GM06990 (cell line): ENCODE results near the gene TPST1.

ENCODE experiments used
- DNase-seq: peaks from one replicate; pipeline ENCODE4 v3.0.0-alpha.2; 2011; ENCODE audit not compliant: insufficient read length; ENCODE audit errors: extremely low read depth
- H3K27me3 ChIP-seq: replicated peaks from 2 replicates; pipeline ENCODE4 v1.6.0; 2011; ENCODE audit warnings: low read length; ENCODE audit not compliant: control insufficient read depth, insufficient read depth
- H3K36me3 ChIP-seq: 2 replicates; pipeline ENCODE4 v1.5.1; 2011; ENCODE audit warnings: low read length; ENCODE audit not compliant: control insufficient read depth, insufficient read depth
- H3K4me3 ChIP-seq: replicated peaks from 2 replicates; pipeline ENCODE4 v1.5.1; 2011; ENCODE audit warnings: low read depth, mild to moderate bottlenecking, control low read depth, low read length
- TF ChIP-seq, protein P1 (sequence below): IDR thresholded peaks from 2 replicates; pipeline ENCODE4 v1.5.1; 2011; ENCODE audit warnings: low read length, control low read depth, mild to moderate bottlenecking, inconsistent platforms; ENCODE audit not compliant: insufficient read depth, poor library complexity, severe bottlenecking

The TPST1 gene

GRCh38 chr7:66333443-66333842 lies 128.3 kb downstream of the TPST1 start:
- Histone ChIP-seq H3K4me3 (no peak overlapping the region), H3K36me3 (no peaks in the 10 kb centered on the region), H3K27me3 (no peaks in the 10 kb centered on the region)
- TF ChIP-seq, protein P1, sequence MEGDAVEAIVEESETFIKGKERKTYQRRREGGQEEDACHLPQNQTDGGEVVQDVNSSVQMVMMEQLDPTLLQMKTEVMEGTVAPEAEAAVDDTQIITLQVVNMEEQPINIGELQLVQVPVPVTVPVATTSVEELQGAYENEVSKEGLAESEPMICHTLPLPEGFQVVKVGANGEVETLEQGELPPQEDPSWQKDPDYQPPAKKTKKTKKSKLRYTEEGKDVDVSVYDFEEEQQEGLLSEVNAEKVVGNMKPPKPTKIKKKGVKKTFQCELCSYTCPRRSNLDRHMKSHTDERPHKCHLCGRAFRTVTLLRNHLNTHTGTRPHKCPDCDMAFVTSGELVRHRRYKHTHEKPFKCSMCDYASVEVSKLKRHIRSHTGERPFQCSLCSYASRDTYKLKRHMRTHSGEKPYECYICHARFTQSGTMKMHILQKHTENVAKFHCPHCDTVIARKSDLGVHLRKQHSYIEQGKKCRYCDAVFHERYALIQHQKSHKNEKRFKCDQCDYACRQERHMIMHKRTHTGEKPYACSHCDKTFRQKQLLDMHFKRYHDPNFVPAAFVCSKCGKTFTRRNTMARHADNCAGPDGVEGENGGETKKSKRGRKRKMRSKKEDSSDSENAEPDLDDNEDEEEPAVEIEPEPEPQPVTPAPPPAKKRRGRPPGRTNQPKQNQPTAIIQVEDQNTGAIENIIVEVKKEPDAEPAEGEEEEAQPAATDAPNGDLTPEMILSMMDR = no peak
- DNase-seq = no peak

GRCh38 chr7:66335318-66335717 lies 130.2 kb downstream of the TPST1 start:
- Histone ChIP-seq H3K4me3 (no peak overlapping the region), H3K36me3 (no peaks in the 10 kb centered on the region), H3K27me3 (no peaks in the 10 kb centered on the region)
- no peak for DNase-seq
- TF ChIP-seq, protein P1 = no peak

DNA sequence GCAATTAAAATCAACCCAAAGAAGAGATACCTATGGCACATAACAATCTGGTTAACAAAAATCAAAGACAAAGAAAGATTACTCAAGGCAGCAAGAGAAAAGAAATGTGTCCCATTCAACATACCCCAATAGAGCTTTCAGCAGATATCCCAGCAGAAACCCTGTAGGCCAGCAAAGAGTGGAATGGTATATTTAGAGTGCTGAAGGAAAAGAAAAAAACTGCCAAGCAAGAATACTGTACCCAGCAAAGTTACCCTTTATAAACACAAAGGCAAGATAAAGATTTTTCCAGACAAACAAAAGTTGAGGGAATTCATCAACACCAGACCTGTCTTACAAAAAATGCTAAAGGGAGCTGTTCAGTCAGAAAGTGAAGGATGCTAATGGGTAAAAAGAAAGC lies 131.6 kb downstream of the TPST1 start:
- H3K36me3 ChIP-seq = no peaks in the 10 kb centered on the region
- H3K4me3 ChIP-seq = no peak overlapping the region
- TF ChIP-seq, protein P1 = no peak
- H3K27me3 ChIP-seq = no peaks in the 10 kb centered on the region
- no peak for DNase-seq

- DNase-seq = no peak
- no peaks in the 10 kb centered on the region for H3K27me3 ChIP-seq
- no peak overlapping the region for H3K4me3 ChIP-seq
- H3K36me3 ChIP-seq = no peaks in the 10 kb centered on the region
- TF ChIP-seq, protein P1 = no peak
Observed at GRCh38 chr7:66339141-66339540, 134.0 kb downstream of the TPST1 start.

- DNase-seq = no peak
- no peak overlapping the region for H3K4me3 ChIP-seq
- no peaks in the 10 kb centered on the region for H3K36me3 ChIP-seq
- TF ChIP-seq, protein P1 = no peak
- H3K27me3 ChIP-seq = no peaks in the 10 kb centered on the region
Observed at GRCh38 chr7:66344166-66344565, 139.0 kb downstream of the TPST1 start.

DNA sequence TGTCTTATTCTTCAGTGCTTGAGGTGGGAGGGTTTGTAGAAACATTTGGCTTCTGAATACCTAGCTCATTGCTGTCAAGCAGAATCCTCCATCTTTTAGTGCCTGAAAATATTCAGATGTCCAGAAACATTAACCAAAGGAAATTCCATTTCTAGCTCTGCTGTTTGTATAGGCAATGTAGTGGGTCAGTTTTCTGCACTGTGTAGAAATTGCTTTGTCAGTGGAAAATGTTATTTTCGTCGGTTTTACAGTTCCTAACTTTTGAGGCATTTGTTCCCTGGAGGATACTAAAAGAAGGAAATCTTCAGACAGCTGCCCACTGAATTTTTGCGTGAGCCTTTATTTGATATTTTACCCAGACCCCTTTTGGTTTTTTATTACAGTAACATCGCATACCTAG lies 143.4 kb downstream of the TPST1 start:
- Histone ChIP-seq H3K4me3 (no peak overlapping the region), H3K27me3 (no peaks in the 10 kb centered on the region), H3K36me3 (no peaks in the 10 kb centered on the region)
- TF ChIP-seq, protein P1 = no peak
- no peak for DNase-seq
